Measurements from ENCODE around the gene SNX2. TPM values are rescaled to one million over a fixed set of nuclear protein-coding genes. Genes with fewer than 3 reads are reported as not detected.

Gene SNX2
- total and polyA plus RNA-seq, 9 of the 15 experiments (the other 6 are each of a cell fraction or from before 2014, with no cell fraction given) = 35.2 to 86.0 (median 58.1) TPM

DNA sequence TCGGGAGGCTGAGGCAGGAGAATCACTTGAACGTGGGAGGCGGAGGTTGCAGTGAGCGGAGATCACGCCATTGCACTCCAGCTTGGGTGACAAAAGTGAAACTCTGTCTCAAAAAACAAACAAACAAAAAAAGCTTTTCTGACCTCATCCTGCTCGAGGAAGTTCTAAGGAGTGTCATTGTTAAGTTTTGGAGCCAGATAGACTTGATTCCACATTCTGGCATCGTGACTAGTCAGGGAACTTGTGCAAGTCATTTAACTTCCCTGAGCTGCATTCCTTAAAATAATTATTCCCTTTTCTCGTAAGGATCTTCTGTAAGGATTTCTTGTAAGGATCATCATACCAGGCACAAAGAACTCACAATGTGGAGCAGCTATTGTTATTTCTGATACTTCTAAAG is 96.8 kb downstream of the SNX2 start (continued):
- no peak for TF ChIP-seq RAD51 (IDR thresholded peaks at IDR 0.05; ENCODE audit: borderline replicate concordance, low read depth)
- TF ChIP-seq, protein P1, sequence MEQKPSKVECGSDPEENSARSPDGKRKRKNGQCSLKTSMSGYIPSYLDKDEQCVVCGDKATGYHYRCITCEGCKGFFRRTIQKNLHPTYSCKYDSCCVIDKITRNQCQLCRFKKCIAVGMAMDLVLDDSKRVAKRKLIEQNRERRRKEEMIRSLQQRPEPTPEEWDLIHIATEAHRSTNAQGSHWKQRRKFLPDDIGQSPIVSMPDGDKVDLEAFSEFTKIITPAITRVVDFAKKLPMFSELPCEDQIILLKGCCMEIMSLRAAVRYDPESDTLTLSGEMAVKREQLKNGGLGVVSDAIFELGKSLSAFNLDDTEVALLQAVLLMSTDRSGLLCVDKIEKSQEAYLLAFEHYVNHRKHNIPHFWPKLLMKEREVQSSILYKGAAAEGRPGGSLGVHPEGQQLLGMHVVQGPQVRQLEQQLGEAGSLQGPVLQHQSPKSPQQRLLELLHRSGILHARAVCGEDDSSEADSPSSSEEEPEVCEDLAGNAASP (IDR thresholded peaks at IDR 0.05) = no peak
- no peak for TF ChIP-seq NR4A1 (CRISPR knock-in tag; IDR thresholded peaks at IDR 0.05)
- no peak for TF ChIP-seq NR4A1 (tag; IDR thresholded peaks at IDR 0.05)
- TF ChIP-seq PTBP1 (IDR thresholded peaks at IDR 0.05; ENCODE audit: low read depth, low read length) = no peak

DNA sequence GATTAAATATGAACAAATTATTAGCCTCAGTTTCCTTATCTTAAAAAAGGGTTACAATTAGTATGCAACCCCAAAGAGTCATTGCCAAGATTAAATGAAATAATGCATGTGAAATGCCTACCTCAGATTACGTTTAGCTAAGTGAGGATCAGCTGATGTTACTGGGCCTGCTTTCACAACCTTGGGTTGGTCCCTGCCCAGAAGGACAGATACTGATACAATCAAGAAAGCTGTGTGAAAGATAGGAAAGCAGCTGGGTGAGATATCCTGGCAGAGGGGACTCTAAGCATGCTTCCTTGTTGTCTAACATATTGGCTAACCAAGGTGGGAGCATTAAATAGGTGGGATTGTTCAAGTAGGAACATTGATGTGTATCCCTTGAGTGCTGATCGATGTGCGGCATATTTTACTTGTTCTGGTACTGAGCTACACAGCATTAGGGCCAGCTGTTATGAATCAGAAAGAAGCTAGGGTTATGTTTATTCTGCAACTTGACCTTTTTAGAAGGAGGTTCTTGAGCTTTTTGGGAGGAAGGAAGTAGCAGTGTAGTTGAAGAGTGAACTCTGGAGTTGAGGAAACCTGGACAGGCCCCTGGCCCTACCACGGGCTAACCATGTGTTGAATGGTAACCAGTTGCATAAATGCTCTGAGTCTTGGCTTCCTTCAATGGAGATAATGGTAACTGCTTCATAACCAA is 99.4 kb downstream of the SNX2 start:
- Histone ChIP-seq H3K27ac (ENCODE audit: extremely low read depth, low read depth, low read length) (no peak overlapping the region), H3K4me3 (no peak overlapping the region), H3K27me3 (ENCODE audit: control insufficient read depth in 2 of 2, insufficient read depth in 2 of 2, low read length in 2 of 2) (no peaks in the 10 kb centered on the region), H3K9me1 (ENCODE audit: control insufficient read depth, insufficient read depth, low read length) (no peaks in the 10 kb centered on the region), H3K9me3 (replicated peaks; ENCODE audit: control insufficient read depth, insufficient read depth, low read depth, low read length) (no peaks in the 10 kb centered on the region), H4K20me1 (replicated peaks; ENCODE audit: control insufficient read depth, insufficient read depth, low read length) (no peaks in the 10 kb centered on the region), H3K79me2 (ENCODE audit: control insufficient read depth, insufficient read depth, low read length) (no peaks in the 10 kb centered on the region), H3K36me3 (ENCODE audit: control insufficient read depth, insufficient read depth, low read length) (no peaks in the 10 kb centered on the region), H2AFZ (ENCODE audit: low read depth, low read length) (no peak overlapping the region), H3K4me2 (ENCODE audit: insufficient read depth, low read length) (no peak overlapping the region), H3K4me1 (replicated peaks in 1 of 2; ENCODE audit: control insufficient read depth in 2 of 2, insufficient read depth in 2 of 2, low read length in 2 of 2) (peaks cover 0 to 16% of the 10 kb centered on the region in 2 experiments; a peak in 2 of 5 replicates), H3K9ac (ENCODE audit: insufficient read depth in 1 of 2, low read depth in 2 of 2, low read length in 2 of 2) (no peak overlapping the region)
- ChIA-PET CTCF (ENCODE audit: low intra/inter-chr PET ratio) (no interaction called here), POLR2A (no interaction called here)
- BruUV-seq (replicated peaks) = no TSS peak
- intact Hi-C loops (cut with micrococcal nuclease) (no loop called here), in situ Hi-C loops (cut with MboI) (no loop called here)
- ATAC-seq (no peak), FAIRE-seq (no peak), DNase-seq (ENCODE audit: extremely low read depth in 1 of 4, low spot score in 3 of 4) (no peak)
- TF ChIP-seq FOXJ2 (tag; IDR thresholded peaks at IDR 0.05) (0 out of 2 replicates have a peak, but pooled peaks have one; percentile 50), SP1 (CRISPR knock-in tag; IDR thresholded peaks at IDR 0.05) (no peak), CEBPB (tag; IDR thresholded peaks at IDR 0.05) (peak; percentile 18; the same call in 1 of the 2 replicates), CBFA2T3 (IDR thresholded peaks at IDR 0.05) (peak; percentile 37; the same call in 1 of the 2 replicates)
- TF ChIP-seq, protein P2, sequence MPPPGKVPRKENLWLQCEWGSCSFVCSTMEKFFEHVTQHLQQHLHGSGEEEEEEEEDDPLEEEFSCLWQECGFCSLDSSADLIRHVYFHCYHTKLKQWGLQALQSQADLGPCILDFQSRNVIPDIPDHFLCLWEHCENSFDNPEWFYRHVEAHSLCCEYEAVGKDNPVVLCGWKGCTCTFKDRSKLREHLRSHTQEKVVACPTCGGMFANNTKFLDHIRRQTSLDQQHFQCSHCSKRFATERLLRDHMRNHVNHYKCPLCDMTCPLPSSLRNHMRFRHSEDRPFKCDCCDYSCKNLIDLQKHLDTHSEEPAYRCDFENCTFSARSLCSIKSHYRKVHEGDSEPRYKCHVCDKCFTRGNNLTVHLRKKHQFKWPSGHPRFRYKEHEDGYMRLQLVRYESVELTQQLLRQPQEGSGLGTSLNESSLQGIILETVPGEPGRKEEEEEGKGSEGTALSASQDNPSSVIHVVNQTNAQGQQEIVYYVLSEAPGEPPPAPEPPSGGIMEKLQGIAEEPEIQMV (tag; conservative IDR thresholded peaks at IDR 0.05; ENCODE audit: low read depth) = no peak
- TF ChIP-seq, protein P3, sequence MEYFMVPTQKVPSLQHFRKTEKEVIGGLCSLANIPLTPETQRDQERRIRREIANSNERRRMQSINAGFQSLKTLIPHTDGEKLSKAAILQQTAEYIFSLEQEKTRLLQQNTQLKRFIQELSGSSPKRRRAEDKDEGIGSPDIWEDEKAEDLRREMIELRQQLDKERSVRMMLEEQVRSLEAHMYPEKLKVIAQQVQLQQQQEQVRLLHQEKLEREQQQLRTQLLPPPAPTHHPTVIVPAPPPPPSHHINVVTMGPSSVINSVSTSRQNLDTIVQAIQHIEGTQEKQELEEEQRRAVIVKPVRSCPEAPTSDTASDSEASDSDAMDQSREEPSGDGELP (CRISPR knock-in tag; IDR thresholded peaks at IDR 0.05; ENCODE audit: borderline replicate concordance) = peak; percentile 13; the same call in 1 of the 2 replicates
- TF ChIP-seq, protein P4, sequence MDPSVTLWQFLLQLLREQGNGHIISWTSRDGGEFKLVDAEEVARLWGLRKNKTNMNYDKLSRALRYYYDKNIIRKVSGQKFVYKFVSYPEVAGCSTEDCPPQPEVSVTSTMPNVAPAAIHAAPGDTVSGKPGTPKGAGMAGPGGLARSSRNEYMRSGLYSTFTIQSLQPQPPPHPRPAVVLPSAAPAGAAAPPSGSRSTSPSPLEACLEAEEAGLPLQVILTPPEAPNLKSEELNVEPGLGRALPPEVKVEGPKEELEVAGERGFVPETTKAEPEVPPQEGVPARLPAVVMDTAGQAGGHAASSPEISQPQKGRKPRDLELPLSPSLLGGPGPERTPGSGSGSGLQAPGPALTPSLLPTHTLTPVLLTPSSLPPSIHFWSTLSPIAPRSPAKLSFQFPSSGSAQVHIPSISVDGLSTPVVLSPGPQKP (CRISPR knock-in tag; IDR thresholded peaks at IDR 0.05) = no peak
- 43% methylated on average over 4 of the region's 4 CpGs for WGBS (ENCODE audit: insufficient coverage, low coverage, missing lambda C conversion rate)

All from K562 (cell line).